Measurements from ENCODE around the gene PLXDC2. TPM values are rescaled to one million over a fixed set of nuclear protein-coding genes. Genes with fewer than 3 reads are reported as not detected.

Gene PLXDC2
- total and polyA plus RNA-seq, 10 donors, result 1.8 to 50.4 (median 29.7) TPM

DNA sequence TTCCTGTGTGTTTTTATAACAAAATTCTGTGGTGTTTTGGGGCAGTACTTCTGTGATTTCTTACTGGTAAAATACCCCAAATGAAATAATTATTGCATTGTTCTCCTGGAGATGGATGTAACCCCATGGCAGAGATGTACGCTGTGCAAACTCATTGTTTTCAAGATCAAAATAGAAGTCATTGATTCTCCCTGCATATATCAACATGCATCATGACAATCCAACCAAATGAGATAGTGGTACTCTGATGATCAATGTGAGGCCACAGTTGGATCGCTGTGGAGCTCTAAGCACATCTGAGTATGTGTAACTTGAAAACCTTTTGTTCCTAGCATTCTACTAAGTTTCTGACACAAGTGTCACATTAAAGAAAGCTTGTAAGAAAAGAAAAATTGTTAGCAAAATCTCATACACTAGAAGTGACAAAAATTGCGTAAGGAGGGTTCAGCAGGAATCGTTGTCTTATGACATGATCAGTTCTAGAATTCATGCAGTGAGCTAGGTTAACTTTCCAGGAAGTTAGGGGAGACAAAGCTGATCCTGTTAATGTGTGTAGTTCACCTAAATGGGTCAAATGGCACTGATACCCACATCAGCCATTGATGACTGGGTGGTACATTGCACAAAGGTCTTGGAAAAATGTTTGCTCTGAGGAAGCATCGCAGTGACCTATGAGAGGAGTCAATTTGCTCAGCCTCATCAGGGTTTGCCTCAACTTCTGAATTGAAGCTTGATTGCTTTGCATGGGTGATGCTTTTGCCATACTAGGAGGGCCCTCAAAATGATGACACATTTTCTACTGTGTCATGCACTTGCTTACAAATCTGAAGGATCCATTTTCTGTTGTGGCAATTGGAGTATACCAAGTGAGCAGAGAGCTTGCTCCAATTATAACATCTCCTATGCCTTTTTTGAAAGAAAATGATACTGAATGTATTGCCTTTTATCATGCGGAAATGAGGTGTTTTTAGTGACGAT is 145.1 kb downstream of the PLXDC2 start:
- H3K9me3 ChIP-seq, result no peaks in the 10 kb centered on the region
- no peaks in the 10 kb centered on the region for H3K36me3 ChIP-seq
- TF ChIP-seq CTCF (IDR thresholded peaks at IDR 0.05 in 8 of 11, conservative IDR thresholded peaks at IDR 0.05 in 3 of 11) (no peak), POLR2A (IDR thresholded peaks at IDR 0.05) (no peak), POLR2AphosphoS5 (IDR thresholded peaks at IDR 0.05) (no peak)
- 87 to 96% (median 90%) methylated on average over 7 of the region's 7 CpGs for WGBS, 5 donors
- H3K4me1 ChIP-seq, result peaks cover 0 to 18% (median 4%) of the 10 kb centered on the region in 6 donors
- intact Hi-C loops (cut with DNase I; ENCODE audit: low total_unique reads), result no loop called here
- no peak for DNase-seq
- no peaks in the 10 kb centered on the region for H3K27me3 ChIP-seq (replicated peaks in 1 of 7)
- no peak overlapping the region for H3K27ac ChIP-seq
- no peak overlapping the region for H3K4me3 ChIP-seq

GRCh38 chr10:19964625-19965024 is 148.4 kb downstream of the PLXDC2 start:
- H3K27me3 ChIP-seq (replicated peaks in 1 of 7), result no peaks in the 10 kb centered on the region
- 67 to 82% (median 80%) methylated on average over 2 of the region's 2 CpGs for WGBS, 5 donors
- no peak for TF ChIP-seq POLR2AphosphoS5 (IDR thresholded peaks at IDR 0.05)
- no peak for TF ChIP-seq CTCF (IDR thresholded peaks at IDR 0.05 in 8 of 11, conservative IDR thresholded peaks at IDR 0.05 in 3 of 11)
- no peak for TF ChIP-seq POLR2A (IDR thresholded peaks at IDR 0.05)

DNA sequence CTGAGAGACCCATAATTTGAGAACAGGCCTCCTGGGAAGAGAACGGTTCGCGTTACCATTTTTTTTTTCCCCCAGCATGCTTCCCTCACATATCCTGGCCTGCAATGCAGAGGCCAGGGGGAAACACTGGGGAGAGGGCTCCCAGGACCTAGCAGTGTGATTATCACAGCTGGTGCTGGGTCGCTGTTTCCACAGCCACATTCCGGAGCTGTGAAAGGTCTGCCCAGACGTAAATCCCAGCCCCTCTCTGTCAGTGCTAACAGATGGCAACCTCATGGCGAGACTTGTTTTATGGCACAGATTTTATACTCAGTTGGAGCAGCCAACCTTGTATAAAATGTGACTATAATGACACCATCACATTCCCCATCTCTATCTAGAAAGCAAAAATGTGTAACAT is 150.5 kb downstream of the PLXDC2 start:
- intact Hi-C loops (cut with DNase I; ENCODE audit: low total_unique reads), result no loop called here
- WGBS, 5 donors, result 86 to 93% (median 92%) methylated on average over 7 of the region's 7 CpGs
- Histone ChIP-seq H3K36me3 (no peaks in the 10 kb centered on the region), H3K4me3 (no peak overlapping the region), H3K27ac (no peak overlapping the region), H3K27me3 (replicated peaks in 1 of 7) (no peaks in the 10 kb centered on the region), H3K4me1 (no peaks in the 10 kb centered on the region), H3K9me3 (no peaks in the 10 kb centered on the region)
- TF ChIP-seq POLR2AphosphoS5 (IDR thresholded peaks at IDR 0.05) (no peak), CTCF (IDR thresholded peaks at IDR 0.05 in 8 of 11, conservative IDR thresholded peaks at IDR 0.05 in 3 of 11) (no peak), POLR2A (IDR thresholded peaks at IDR 0.05) (no peak)
- DNase-seq, result no peak

More at GRCh38 chr10:19964625-19965024, 148.4 kb downstream of the PLXDC2 start:
- Histone ChIP-seq H3K27ac (no peak overlapping the region), H3K4me3 (no peak overlapping the region), H3K36me3 (no peaks in the 10 kb centered on the region), H3K9me3 (no peaks in the 10 kb centered on the region), H3K4me1 (no peaks in the 10 kb centered on the region)
- intact Hi-C loops (cut with DNase I; ENCODE audit: low total_unique reads), result no loop called here
- no peak for DNase-seq

DNA sequence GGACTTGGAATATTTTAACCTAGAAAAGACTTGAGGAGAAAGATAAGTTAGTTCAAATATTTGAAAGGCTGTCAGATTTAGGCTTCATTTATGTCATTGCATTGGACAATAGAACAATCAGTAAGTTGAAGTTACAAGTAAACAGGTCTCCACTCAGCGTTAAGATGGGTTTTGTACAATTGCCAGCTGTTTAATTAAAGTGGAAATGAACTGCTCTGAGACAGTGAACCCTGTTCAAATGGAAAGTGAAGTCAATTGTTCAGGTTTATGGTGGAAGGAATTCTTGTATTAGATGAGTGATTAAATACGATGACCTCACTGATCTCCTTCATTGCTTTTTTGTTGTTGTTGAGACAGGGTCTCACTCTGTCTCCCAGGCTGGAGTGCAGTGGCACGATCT is 151.7 kb downstream of the PLXDC2 start:
- no peaks in the 10 kb centered on the region for H3K27me3 ChIP-seq (replicated peaks in 1 of 7)
- no peak for TF ChIP-seq POLR2A (IDR thresholded peaks at IDR 0.05)
- H3K4me1 ChIP-seq, result no peaks in the 10 kb centered on the region
- no peak overlapping the region for H3K27ac ChIP-seq
- no peaks in the 10 kb centered on the region for H3K36me3 ChIP-seq
- 81 to 93% (median 86%) methylated on average over 3 of the region's 3 CpGs for WGBS, 5 donors
- H3K9me3 ChIP-seq, result no peaks in the 10 kb centered on the region
- intact Hi-C loops (cut with DNase I; ENCODE audit: low total_unique reads), result no loop called here
- no peak overlapping the region for H3K4me3 ChIP-seq
- no peak for DNase-seq
